ENCODE data around the gene ASB4.

DNA sequence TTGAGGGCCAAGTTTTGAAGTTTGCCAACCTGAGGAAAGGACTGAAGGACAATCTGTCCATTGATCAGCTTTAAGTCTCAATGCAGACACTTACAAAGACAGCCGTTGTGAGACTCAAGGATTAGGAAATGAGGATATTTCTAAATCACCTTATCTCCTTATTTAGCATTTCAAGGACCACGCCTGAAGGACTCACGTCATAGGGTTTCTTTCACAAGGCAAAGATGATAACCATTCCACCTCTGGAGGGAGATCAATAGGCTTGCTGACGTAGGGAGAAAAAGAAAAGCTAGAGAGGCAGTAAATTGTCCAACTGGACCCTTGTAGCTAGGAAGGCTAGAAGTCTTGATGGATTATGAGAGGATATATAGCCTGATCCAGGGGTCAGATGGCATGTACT, 3.3 kb upstream of the ASB4 start:
- TF ChIP-seq, protein P1, sequence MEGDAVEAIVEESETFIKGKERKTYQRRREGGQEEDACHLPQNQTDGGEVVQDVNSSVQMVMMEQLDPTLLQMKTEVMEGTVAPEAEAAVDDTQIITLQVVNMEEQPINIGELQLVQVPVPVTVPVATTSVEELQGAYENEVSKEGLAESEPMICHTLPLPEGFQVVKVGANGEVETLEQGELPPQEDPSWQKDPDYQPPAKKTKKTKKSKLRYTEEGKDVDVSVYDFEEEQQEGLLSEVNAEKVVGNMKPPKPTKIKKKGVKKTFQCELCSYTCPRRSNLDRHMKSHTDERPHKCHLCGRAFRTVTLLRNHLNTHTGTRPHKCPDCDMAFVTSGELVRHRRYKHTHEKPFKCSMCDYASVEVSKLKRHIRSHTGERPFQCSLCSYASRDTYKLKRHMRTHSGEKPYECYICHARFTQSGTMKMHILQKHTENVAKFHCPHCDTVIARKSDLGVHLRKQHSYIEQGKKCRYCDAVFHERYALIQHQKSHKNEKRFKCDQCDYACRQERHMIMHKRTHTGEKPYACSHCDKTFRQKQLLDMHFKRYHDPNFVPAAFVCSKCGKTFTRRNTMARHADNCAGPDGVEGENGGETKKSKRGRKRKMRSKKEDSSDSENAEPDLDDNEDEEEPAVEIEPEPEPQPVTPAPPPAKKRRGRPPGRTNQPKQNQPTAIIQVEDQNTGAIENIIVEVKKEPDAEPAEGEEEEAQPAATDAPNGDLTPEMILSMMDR (IDR thresholded peaks at IDR 0.05) = no peak
- no peak for TF ChIP-seq POLR2A (IDR thresholded peaks at IDR 0.05)

Data from esophagus squamous epithelium (tissue), 4 donors.